Tibial artery (tissue), 4 donors: ENCODE data around the gene PITPNM3.

ENCODE experiments used
- DNase-seq, 2 donors: peaks; one replicate each; pipeline ENCODE4 v3.0.0-alpha.2; 2019
- H3K27ac ChIP-seq, 2 donors: fragments of 200-600 bp; sonication (generic) in 1 of 2; 1 replicate in 1 of 2; 2 replicates in 1 of 2; pipeline ENCODE4 v1.5.1; 2018 to 2019; ENCODE audit warnings: mild to moderate bottlenecking in 1 of 2
- H3K27me3 ChIP-seq, 2 donors: fragments of 200-600 bp; sonication (generic) in 1 of 2; one replicate each; pipeline versions ENCODE4 v1.5.1 to v1.6.0; 2016 to 2019
- H3K36me3 ChIP-seq, 3 donors: fragments of 200-600 bp; sonication (generic) in 2 of 3; one replicate each; pipeline ENCODE4 v1.5.1; 2016 to 2019; ENCODE audit warnings: mild to moderate bottlenecking in 2 of 3
- H3K4me1 ChIP-seq, 4 donors: fragments of 200-600 bp; sonication (generic) in 2 of 4; 1 replicate in 3 of 4; 2 replicates in 1 of 4; pipeline ENCODE4 v1.5.1; 2016 to 2019
- H3K4me3 ChIP-seq, 2 donors: fragments of 200-600 bp; sonication (generic) in 1 of 2; 1 replicate in 1 of 2; 2 replicates in 1 of 2; pipeline ENCODE4 v1.5.1; 2018 to 2019; ENCODE audit warnings: mild to moderate bottlenecking in 2 of 2
- H3K9me3 ChIP-seq, 3 donors: fragments of 200-600 bp; sonication (generic) in 1 of 3; one replicate each; pipeline ENCODE4 v1.5.1; 2016 to 2019
- CTCF ChIP-seq, 2 experiments: fragments of 200-600 bp in 1 of 2; fragments of 450-650 bp in 1 of 2; IDR thresholded peaks; one replicate each; pipeline ENCODE4 v1.5.1; 2017 to 2019; ENCODE audit warnings: antibody characterized with exemption in 2 of 2, mild to moderate bottlenecking in 1 of 2, moderate library complexity in 1 of 2
- intact Hi-C: fragments of 100-400 bp; cut with DNase I; formaldehyde crosslinking; loops from one replicate; pipeline ENCODE4 v1.15.0; 2023; ENCODE audit warnings: low total_unique reads

PITPNM3 gene

GRCh38 chr17:6467567-6467966, 88.8 kb downstream of the PITPNM3 start:
- TF ChIP-seq CTCF (IDR thresholded peaks at IDR 0.05), result no peak
- no peaks in the 10 kb centered on the region for H3K36me3 ChIP-seq

GRCh38 chr17:6465206-6466003, 91.0 kb downstream of the PITPNM3 start:
- Histone ChIP-seq H3K4me1 (no peaks in the 10 kb centered on the region), H3K9me3 (no peaks in the 10 kb centered on the region), H3K27me3 (no peaks in the 10 kb centered on the region), H3K27ac (no peak overlapping the region), H3K36me3 (peaks cover 0 to 3% (median 0%) of the 10 kb centered on the region in 3 donors), H3K4me3 (no peak overlapping the region)
- TF ChIP-seq CTCF (IDR thresholded peaks at IDR 0.05), result no peak
- intact Hi-C loops, result no loop called here
- DNase-seq, result no peak

More at GRCh38 chr17:6467567-6467966, 88.8 kb downstream of the PITPNM3 start:
- no peak overlapping the region for H3K4me3 ChIP-seq
- no peak for DNase-seq
- no peak overlapping the region for H3K27ac ChIP-seq
- intact Hi-C loops, result no loop called here
- H3K27me3 ChIP-seq, result no peaks in the 10 kb centered on the region
- H3K9me3 ChIP-seq, result no peaks in the 10 kb centered on the region
- no peaks in the 10 kb centered on the region for H3K4me1 ChIP-seq

- no peaks in the 10 kb centered on the region for H3K4me1 ChIP-seq
- no peak overlapping the region for H3K4me3 ChIP-seq
- TF ChIP-seq CTCF (IDR thresholded peaks at IDR 0.05), result no peak
- no peaks in the 10 kb centered on the region for H3K9me3 ChIP-seq
- no peak overlapping the region for H3K27ac ChIP-seq
- peaks cover 0 to 3% (median 0%) of the 10 kb centered on the region in 3 donors for H3K36me3 ChIP-seq
- no peak for DNase-seq
- H3K27me3 ChIP-seq, result no peaks in the 10 kb centered on the region
- intact Hi-C loops, result no loop called here
These were observed 91.8 kb downstream of the PITPNM3 start for GRCh38 chr17:6464446-6465041.

- Histone ChIP-seq H3K27me3 (no peaks in the 10 kb centered on the region), H3K36me3 (peaks cover 0 to 3% (median 0%) of the 10 kb centered on the region in 3 donors), H3K9me3 (no peaks in the 10 kb centered on the region), H3K4me3 (no peak overlapping the region), H3K4me1 (no peaks in the 10 kb centered on the region), H3K27ac (no peak overlapping the region)
- DNase-seq, result no peak
- intact Hi-C loops, result no loop called here
- no peak for TF ChIP-seq CTCF (IDR thresholded peaks at IDR 0.05)
These were observed 92.5 kb downstream of the PITPNM3 start for GRCh38 chr17:6463616-6464445.

GRCh38 chr17:6462692-6463091, 93.7 kb downstream of the PITPNM3 start:
- Histone ChIP-seq H3K4me3 (no peak overlapping the region), H3K36me3 (peaks cover 0 to 3% (median 0%) of the 10 kb centered on the region in 3 donors), H3K27ac (no peak overlapping the region), H3K27me3 (no peaks in the 10 kb centered on the region), H3K4me1 (peaks cover 0 to under 1% (median 0%) of the 10 kb centered on the region in 4 donors), H3K9me3 (no peaks in the 10 kb centered on the region)
- TF ChIP-seq CTCF (IDR thresholded peaks at IDR 0.05), result no peak
- intact Hi-C loops, result no loop called here
- no peak for DNase-seq
